GM12864 (cell line): ENCODE data around the gene ASB17.

ENCODE experiments used
- DNase-seq: peaks from one replicate; pipeline ENCODE4 v3.0.0-alpha.2; 2011; ENCODE audit warnings: low read depth
- H3K4me3 ChIP-seq: 2 replicates; pipeline ENCODE4 v1.5.1; 2011; ENCODE audit warnings: mild to moderate bottlenecking, low read depth, low read length, control low read depth
- CTCF ChIP-seq: IDR thresholded peaks from 2 replicates; pipeline ENCODE4 v1.5.1; 2011; ENCODE audit warnings: low read depth, mild to moderate bottlenecking, moderate library complexity, low read length, control low read depth, inconsistent platforms; ENCODE audit errors: missing control alignments

Gene ASB17

GRCh38 chr1:75908717-75909152, 23.5 kb downstream of the ASB17 start:
- DNase-seq: peak; percentile 8
- peak; percentile 45 for TF ChIP-seq CTCF
- no peak overlapping the region for H3K4me3 ChIP-seq

- no peak for TF ChIP-seq CTCF
- H3K4me3 ChIP-seq: no peak overlapping the region
- no peak for DNase-seq
Measured at GRCh38 chr1:75901371-75901770, 30.8 kb downstream of the ASB17 start.

GRCh38 chr1:75884437-75884836, 47.8 kb downstream of the ASB17 start:
- TF ChIP-seq CTCF: no peak
- no peak for DNase-seq
- no peak overlapping the region for H3K4me3 ChIP-seq

GRCh38 chr1:75879985-75880384, 52.2 kb downstream of the ASB17 start:
- DNase-seq: no peak
- TF ChIP-seq CTCF: no peak
- H3K4me3 ChIP-seq: no peak overlapping the region

GRCh38 chr1:75870951-75871350, 61.3 kb downstream of the ASB17 start:
- no peak overlapping the region for H3K4me3 ChIP-seq
- DNase-seq: no peak
- TF ChIP-seq CTCF: no peak
